Kidney tubule cell (primary cell): Measurements from ENCODE around the gene MGAT4B.
A peak's percentile ranks its signal among the peaks of the same experiment; 100 is the strongest.
"Not testable (repeated sequence)": the region's sequence is repeated elsewhere in the genome, so short reads cannot be mapped to it uniquely, and the experiment has no call there.

Source experiments
- DNase-seq: peaks from one replicate; pipeline ENCODE4 v3.0.0-alpha.2; 2018; ENCODE audit warnings: low spot score

The MGAT4B gene

GRCh38 chr5:179806250-179807048, at the start of gene MGAT4B:
MGAT4B (minus strand) TSS chr5:179806866; CDS start chr5:179806583, 283 bp downstream.
- DNase-seq, result peak; percentile 82

- no peak for DNase-seq
Observed at GRCh38 chr5:179854356-179854755, 47.7 kb upstream of the MGAT4B start.

GRCh38 chr5:179852993-179853547, 46.4 kb upstream of the MGAT4B start:
- no peak for DNase-seq

GRCh38 chr5:179841621-179842020, 35.0 kb upstream of the MGAT4B start:
- no peak for DNase-seq

GRCh38 chr5:179840766-179841165, 34.1 kb upstream of the MGAT4B start:
- no peak for DNase-seq

GRCh38 chr5:179840321-179840720, 33.7 kb upstream of the MGAT4B start:
- no peak for DNase-seq

GRCh38 chr5:179839328-179840256, 32.9 kb upstream of the MGAT4B start:
- peak; percentile 42 for DNase-seq

- DNase-seq, result no peak
Observed at GRCh38 chr5:179837076-179838011, 30.7 kb upstream of the MGAT4B start.

- DNase-seq, result peak; percentile 60
Observed at GRCh38 chr5:179836225-179837019, 29.8 kb upstream of the MGAT4B start.

- not testable (repeated sequence) for DNase-seq
Observed at GRCh38 chr5:179834871-179835270, 28.2 kb upstream of the MGAT4B start.

- no peak for DNase-seq
Observed at GRCh38 chr5:179834120-179834519, 27.5 kb upstream of the MGAT4B start.

- no peak for DNase-seq
Observed at GRCh38 chr5:179833709-179834070, 27.0 kb upstream of the MGAT4B start.

- no peak for DNase-seq
Observed at GRCh38 chr5:179833056-179833708, 26.5 kb upstream of the MGAT4B start.

GRCh38 chr5:179832039-179832745, 25.5 kb upstream of the MGAT4B start:
- no peak for DNase-seq

- no peak for DNase-seq
Observed at GRCh38 chr5:179830818-179831468, 24.3 kb upstream of the MGAT4B start.

- peak; percentile 37 for DNase-seq
Observed at GRCh38 chr5:179829732-179830435, 23.2 kb upstream of the MGAT4B start.

GRCh38 chr5:179828756-179829421, 22.2 kb upstream of the MGAT4B start:
- DNase-seq, result no peak

- peak; percentile 76 for DNase-seq
Observed at GRCh38 chr5:179827680-179828079, 21.0 kb upstream of the MGAT4B start.
